Stimulated activated CD4-positive, alpha-beta T cell treated with anti-CD3 and anti-CD28 coated beads, Interleukin-15, amount 100 ng/mL, for 24 hours (primary cell): Measurements from ENCODE around the gene FADS2.

ENCODE experiments used
- DNase-seq: peaks from one replicate; pipeline ENCODE4 v3.0.0-alpha.2; 2020

FADS2 gene

GRCh38 chr11:61890529-61891330 lies 62.6 kb downstream of the FADS2 start:
- peak; percentile 54 for DNase-seq

GRCh38 chr11:61891331-61892084 lies 63.4 kb downstream of the FADS2 start, which contains the start of gene FADS3:
Gene FADS3 (minus strand): TSS chr11:61891545. CDS start chr11:61891381, 164 bp downstream.
- DNase-seq: peak; percentile 80

- no peak for DNase-seq
These were observed 63.9 kb downstream of the FADS2 start for GRCh38 chr11:61892085-61892370.

- no peak for DNase-seq
These were observed 65.9 kb downstream of the FADS2 start for GRCh38 chr11:61893981-61894380.

- no peak for DNase-seq
These were observed 67.1 kb downstream of the FADS2 start for GRCh38 chr11:61895046-61895717.

- no peak for DNase-seq
These were observed 67.6 kb downstream of the FADS2 start for GRCh38 chr11:61895718-61896059.

GRCh38 chr11:61896665-61897386 lies 68.7 kb downstream of the FADS2 start:
- no peak for DNase-seq

- peak; percentile 85 for DNase-seq
These were observed 69.5 kb downstream of the FADS2 start for GRCh38 chr11:61897387-61898246.

GRCh38 chr11:61898247-61898582 lies 70.1 kb downstream of the FADS2 start:
- DNase-seq: no peak

- peak; percentile 90 for DNase-seq
These were observed 71.2 kb downstream of the FADS2 start for GRCh38 chr11:61899146-61899841.

GRCh38 chr11:61900251-61900650 lies 72.2 kb downstream of the FADS2 start:
- no peak for DNase-seq

GRCh38 chr11:61901397-61901796 lies 73.3 kb downstream of the FADS2 start:
- no peak for DNase-seq

GRCh38 chr11:61902313-61902712 lies 74.2 kb downstream of the FADS2 start:
- DNase-seq: no peak

- no peak for DNase-seq
These were observed 75.7 kb downstream of the FADS2 start for GRCh38 chr11:61903845-61904244.

GRCh38 chr11:61904539-61905048 lies 76.5 kb downstream of the FADS2 start:
- DNase-seq: peak; percentile 20

GRCh38 chr11:61905067-61905696 lies 77.1 kb downstream of the FADS2 start:
- DNase-seq: no peak

- no peak for DNase-seq
These were observed 77.9 kb downstream of the FADS2 start for GRCh38 chr11:61905801-61906521.

- no peak for DNase-seq
These were observed 78.4 kb downstream of the FADS2 start for GRCh38 chr11:61906522-61906909.

GRCh38 chr11:61907282-61907681 lies 79.2 kb downstream of the FADS2 start:
- DNase-seq: no peak
